NCI-H146 (cell line): ENCODE data around the gene MOG.

Experiments
- DNase-seq: peaks from one replicate; lab custom pipeline; 2025; lab: John Stamatoyannopoulos, UW

MOG gene

DNA sequence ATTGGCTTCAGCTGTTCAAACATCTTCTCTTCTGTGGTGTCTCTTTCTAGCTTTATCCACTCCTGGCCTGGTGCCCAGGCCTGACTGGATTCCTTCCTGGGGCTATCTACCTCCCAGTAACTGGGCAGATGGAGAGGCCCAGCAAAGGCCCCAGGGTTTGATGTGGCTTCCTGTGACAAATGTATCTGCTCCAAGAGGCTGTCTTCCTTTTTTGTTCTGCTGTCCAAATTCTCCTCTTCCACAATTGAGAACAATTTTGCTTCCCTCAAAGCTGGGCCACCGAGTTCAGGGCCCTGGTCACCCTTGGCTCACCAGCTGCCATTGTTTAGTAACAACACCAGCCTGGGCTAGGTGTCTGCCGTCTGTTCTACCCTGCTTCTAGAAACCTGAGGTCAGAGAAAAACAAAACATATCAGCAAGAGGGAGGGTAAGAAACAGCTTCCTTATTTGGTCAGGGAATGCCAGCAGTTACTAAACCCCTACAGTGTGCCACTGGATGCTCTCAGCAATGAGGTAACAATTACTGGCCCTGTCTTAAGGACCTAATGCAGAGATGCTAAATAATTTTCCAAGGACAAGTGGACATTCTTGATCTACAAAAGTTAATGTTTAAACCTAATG, 20.2 kb downstream of the MOG start:
- peak; percentile 94 for DNase-seq

DNA sequence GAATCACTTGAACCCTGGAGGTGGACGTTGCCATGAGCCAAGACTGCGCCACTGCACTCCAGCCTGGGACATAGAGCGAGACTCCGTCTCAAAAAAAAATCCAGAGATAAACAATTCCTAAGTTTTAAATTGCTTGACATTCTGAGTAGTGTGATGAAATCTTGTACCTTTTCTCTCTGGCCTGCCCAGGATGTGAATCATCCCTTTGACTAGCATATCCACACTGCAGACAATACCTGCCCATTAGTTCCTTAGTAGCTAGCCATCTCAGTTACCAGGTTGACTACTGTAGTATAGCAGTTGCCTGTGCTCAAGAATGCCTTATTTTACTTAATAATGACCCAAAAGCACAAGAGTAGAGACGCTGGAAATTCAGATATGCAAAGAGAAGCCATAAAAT, 21.2 kb downstream of the MOG start:
- no peak for DNase-seq

GRCh38 chr6:29679962-29680361, 23.1 kb downstream of the MOG start:
- DNase-seq, result no peak

GRCh38 chr6:29680416-29680815, 23.5 kb downstream of the MOG start:
- DNase-seq, result no peak

DNA sequence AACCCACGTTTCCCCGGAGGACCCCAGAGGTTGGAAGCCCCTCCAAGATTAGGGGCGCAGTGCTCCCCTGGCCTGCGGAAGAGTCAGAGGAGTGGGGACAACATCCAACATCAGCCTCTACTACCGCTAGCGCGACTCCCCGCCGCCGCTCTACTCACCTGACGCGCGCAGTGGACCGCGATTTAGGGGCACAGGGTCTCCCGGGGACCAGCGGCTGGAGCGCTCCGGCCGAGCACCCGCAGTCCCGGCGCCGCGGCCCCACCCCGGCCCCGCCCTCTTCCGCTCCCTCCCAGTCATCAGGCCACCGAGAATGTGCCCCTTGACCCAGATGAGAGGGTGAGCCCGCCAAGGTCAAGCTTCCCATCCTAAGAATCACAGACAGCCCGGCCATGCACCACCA, 24.0 kb downstream of the MOG start, which contains the start of gene ZFP57:
Gene ZFP57 (minus strand): TSS at position 249 of the 400 bp plus-strand sequence. CDS start 4,149 bp downstream, outside the sequence.
- no peak for DNase-seq

- no peak for DNase-seq
Observed at GRCh38 chr6:29681811-29682210, 24.9 kb downstream of the MOG start.

GRCh38 chr6:29685718-29686326, 28.9 kb downstream of the MOG start:
- DNase-seq, result peak; percentile 58

- DNase-seq, result no peak
Observed at GRCh38 chr6:29694637-29695036, 37.7 kb downstream of the MOG start.

DNA sequence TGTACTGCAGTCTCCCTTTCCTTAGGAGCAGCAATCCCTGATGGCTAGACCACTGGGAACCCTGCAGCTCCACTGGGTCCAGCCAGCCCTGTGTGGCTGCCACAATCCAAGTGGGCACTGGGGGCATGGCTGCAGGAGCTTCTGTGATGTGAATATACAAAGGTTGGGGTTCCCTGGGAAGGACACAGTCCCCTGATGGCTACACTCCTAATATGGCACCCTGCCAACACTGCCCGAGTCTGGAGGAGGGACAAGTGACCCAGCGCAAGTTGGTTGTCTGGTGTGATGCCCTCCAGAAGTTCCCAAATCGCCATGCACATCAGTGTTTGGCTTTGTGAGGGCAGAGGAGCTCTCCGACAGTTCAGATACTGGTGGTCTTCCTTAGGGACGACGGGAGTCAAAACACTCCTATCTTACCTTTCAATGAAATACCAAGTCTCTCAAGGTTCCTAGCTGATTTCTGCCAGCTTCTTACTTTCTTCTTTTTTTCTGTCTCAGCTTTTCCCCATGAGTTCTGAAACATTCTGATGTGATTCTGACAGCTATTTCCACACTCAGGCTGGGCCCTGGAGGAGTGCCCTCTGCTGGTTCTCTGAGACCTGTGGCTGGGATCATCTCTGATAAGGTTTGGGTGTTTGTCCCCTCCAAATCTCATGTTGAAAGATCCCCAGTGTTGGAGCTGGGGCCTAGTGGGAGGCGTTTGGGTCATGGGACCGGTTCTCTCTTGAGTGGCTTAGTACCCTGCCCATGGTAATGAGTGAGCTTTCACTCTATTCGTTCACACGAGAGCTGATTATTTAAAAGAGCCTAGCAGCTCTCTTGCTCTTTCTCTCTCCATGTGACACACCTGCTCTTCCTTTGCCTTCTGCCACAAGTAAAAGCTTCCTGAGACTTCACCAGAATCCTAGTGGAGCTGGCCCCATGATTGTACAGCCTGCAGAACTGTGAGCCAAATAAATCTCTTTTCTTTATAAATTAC, 39.5 kb downstream of the MOG start:
- peak; percentile 31 for DNase-seq

DNA sequence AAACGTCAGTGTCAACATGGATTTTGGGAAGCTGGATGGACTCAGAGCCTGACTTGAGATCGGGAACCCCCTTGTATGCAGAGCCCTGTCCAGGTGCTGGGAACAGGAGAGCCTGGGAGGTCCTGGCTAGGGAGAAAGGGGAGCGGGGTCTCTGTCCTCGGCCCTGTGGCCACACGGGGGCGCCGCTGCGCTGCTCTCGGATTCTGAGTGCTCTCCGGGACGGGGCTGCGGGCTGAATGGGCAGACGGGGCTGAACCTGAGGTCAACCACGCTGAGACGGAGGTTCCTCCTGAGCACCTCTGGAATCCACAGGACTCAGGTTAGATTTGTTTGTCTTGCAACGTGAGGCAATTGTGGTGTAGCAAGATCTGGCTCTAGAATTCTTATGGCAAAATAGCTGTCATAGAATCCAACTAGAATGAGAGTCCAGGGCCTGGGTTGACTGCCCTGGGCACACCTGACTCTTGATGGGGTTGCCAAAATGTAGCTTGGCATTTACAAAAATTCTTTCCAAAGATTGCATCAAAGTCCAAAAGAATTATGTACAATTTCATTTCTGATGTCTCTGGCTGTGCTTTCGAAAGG, 45.7 kb downstream of the MOG start:
- DNase-seq, result peak; percentile 30

- DNase-seq, result peak; percentile 42
Observed at GRCh38 chr6:29705389-29706231, 48.7 kb downstream of the MOG start.

GRCh38 chr6:29708432-29709179, 51.7 kb downstream of the MOG start:
- DNase-seq, result no peak

- no peak for DNase-seq
Observed at GRCh38 chr6:29709188-29709587, 52.3 kb downstream of the MOG start.

- no peak for DNase-seq
Observed at GRCh38 chr6:29710281-29710941, 53.5 kb downstream of the MOG start.

- peak; percentile 9 for DNase-seq
Observed at GRCh38 chr6:29720863-29721262, 64.0 kb downstream of the MOG start.
